RPMI7951 (cell line): ENCODE data around the gene RUFY3. TPM values are rescaled to one million over a fixed set of nuclear protein-coding genes. Genes with fewer than 3 reads are reported as not detected.
"Not testable (repeated sequence)": the region's sequence is repeated elsewhere in the genome, so short reads cannot be mapped to it uniquely, and the experiment has no call there.

Experiments used
- DNase-seq: peaks from one replicate; pipeline ENCODE4 v3.0.0-alpha.2; 2012; ENCODE audit warnings: low read depth
- total RNA-seq: library from RNA; depleted of rRNA; stranded (reverse); fragments of >200 nt; shearing (Covaris generic); gene quantifications from 2 replicates; pipeline ENCODE4 v1.2.3, GENCODE V29; 2014; rRNA removed

Gene RUFY3, protein sequence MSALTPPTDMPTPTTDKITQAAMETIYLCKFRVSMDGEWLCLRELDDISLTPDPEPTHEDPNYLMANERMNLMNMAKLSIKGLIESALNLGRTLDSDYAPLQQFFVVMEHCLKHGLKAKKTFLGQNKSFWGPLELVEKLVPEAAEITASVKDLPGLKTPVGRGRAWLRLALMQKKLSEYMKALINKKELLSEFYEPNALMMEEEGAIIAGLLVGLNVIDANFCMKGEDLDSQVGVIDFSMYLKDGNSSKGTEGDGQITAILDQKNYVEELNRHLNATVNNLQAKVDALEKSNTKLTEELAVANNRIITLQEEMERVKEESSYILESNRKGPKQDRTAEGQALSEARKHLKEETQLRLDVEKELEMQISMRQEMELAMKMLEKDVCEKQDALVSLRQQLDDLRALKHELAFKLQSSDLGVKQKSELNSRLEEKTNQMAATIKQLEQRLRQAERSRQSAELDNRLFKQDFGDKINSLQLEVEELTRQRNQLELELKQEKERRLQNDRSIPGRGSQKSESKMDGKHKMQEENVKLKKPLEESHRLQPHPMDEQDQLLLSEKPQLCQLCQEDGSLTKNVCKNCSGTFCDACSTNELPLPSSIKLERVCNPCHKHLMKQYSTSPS
- 15.7 and 16.0 TPM in 2 replicates for total RNA-seq

DNA sequence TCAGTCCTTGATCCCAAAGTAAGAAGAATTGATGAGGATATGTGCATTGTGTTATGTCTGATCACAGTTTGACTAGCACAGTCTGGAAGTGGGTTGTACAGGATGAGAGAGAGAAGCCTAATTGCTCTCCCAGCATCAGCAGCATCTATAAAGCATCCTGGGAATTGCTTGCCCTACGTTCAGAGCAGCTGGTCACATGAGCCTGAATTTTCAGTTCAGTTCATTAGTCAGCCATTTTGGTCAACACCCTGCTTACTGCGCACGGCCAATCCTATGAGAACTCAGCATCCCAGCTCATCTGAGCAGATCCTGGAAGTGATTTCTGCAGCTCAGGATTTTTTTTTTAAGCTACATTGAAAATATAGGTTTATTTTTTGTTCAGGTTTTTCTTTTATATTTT lies at the start of gene RUFY3:
Gene RUFY3 (plus strand): TSS at position 218 of the 400 bp plus-strand sequence. CDS start 610 bp downstream, outside the sequence.
- peak; percentile 87 for DNase-seq

DNA sequence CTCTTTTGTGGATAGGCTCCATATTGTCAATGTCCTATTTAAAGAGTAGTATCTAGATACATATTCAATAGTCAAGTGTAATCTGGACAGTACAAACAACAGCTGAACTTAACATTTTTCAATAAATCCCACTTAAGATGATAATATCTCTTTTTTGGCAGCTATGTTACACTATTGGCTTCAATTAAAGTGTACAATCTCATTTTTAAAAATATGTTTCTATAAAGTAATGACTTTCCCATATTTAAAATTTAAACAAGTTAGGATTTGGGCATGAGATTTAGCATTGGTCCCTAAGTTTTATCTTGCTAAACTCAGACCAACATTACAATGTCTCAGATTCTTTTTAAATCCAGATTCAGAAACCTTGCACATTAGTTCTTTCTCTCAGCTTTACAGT lies 47.6 kb upstream of the RUFY3 start:
- no peak for DNase-seq

DNA sequence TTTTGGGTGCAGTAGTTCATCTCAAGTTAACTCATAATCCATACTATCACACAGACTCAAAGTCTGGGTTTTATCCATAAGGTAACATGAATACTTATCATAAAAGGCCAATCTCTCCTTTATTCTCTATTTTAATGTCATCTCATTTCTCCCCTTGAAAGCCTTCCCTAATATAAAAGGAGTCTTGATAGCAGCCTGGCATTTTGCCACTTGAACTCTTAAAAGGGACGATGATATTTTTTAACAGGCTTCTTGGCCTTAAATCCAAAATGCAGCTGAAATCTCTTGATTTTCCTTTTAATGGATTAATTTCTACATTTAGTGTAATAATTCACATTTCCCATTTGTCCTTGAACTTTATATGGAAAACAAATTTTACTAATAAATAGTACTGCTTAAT lies 47.0 kb upstream of the RUFY3 start:
- DNase-seq: no peak

DNA sequence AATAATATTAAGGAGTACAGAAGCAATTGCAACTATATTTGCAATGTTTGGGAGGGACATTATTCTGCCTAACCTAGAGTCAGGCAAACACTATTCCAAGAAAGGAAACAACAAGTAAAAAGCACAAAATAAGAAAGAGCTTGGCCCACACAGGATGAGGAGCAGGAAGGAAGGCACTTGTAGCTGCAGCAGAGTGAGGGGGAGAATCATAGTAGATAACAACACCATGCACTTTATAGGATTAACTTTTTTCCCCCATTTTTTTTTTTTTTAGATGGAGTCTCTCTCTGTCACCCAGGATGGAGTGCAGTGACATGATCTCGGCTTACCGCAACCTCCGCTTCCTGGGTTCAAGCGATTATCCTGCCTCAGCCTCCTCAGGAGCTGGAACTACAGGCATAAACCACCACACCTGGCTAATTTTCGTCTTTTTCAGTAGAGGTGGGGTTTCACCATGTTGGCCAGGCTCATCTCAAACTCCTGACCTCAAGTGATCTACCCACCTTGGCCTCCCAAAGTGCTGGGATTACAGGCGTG lies 45.1 kb upstream of the RUFY3 start:
- DNase-seq: no peak

DNA sequence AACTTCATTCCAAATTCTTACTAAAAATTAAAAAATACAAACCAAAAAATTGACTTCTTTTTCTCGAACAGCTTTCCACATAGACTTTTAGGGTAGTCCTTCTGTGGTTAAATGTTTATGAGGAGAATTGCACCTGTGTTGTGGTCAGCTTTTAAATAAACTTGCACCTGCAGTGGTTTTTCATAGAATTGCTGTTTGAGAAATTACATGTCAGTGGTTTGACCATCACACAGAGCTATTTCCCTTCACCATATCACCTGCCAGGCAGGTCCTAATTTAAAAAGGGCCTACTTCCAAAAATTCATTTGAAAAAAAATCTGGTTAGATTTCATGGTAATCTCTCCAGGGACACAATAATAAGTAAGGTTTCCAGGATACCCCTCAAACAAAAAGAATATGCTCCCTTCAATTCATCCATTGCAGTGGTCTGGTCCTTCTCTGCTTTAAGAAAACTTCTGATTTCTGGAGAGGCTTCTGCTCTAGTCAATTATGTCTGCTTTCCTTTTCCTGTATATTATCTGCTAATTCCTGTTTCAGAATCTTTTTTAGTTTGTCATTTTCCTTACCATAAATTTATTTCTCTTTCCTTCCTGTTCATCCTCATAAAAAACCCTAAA lies 43.3 kb upstream of the RUFY3 start:
- DNase-seq: no peak

DNA sequence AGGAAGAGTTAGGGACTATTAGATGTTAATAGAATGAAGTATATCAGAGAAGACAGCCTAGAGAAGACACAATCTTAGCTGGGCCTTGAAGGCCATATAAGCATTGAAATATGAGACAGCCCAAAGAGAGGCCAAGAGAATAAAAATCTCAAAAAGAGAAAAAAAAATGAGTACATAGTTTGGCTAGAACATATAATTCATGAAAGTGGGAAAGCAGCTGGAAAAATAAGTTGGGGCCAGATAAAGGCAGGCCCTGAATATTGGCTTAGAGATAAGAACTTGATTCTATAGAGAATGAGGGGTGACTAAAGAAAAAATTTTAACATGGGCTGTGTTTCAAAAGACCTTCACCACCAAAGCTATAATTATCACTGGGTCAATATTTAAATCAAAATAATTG lies 40.8 kb upstream of the RUFY3 start:
- no peak for DNase-seq

DNA sequence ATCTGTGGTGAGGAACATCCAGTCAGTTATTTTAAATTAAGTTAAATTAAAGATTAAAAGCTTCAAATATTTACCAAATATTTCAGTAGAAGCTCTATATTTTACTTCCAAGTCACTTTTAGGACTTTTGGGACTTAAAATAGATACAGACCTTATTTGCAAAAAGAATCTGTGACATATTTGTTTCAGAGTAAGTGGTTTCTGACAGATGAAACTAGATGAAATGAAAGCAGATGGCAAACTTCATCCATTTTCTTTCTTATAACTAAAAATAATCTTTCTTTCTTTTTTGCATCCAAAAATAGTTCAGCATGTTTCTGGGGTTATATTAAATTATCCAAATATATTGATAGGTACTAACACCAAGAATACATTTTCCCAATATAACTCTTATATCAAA lies 40.1 kb upstream of the RUFY3 start:
- no peak for DNase-seq

DNA sequence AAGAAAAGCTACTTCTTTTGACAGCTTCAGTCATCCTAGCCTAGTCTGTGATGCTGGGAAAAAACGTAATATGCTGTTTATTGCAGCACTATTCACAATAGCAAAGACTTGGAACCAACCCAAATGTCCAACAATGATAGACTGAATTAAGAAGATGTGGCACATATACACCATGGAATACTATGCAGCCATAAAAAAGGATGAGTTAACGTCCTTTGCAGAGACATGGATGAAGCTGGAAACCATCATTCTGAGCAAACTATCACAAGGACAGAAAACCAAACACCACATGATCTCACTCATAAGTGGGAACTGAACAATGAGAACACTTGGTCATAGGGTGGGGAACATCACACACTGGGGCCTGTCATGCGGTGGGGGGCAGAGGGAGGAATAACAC lies 39.6 kb upstream of the RUFY3 start:
- DNase-seq: not testable (repeated sequence)

DNA sequence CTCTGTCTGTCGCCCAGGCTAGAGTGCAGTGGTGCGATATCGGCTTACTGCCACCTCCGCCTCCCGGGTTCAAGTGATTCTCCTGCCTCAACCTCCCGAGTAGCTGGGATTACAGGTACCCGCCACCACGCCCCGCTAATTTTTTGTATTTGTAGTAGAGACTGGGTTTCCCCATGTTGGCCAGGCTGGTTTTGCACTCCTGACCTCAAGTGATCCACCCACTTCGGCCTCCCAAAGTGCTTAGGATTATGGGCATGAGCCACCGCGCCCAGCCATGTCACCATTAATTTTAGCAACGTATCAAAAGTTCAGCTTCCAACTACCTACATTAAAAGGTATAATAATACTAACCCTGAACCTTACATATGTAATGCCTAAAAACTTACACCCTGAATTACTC lies 34.4 kb upstream of the RUFY3 start:
- no peak for DNase-seq

DNA sequence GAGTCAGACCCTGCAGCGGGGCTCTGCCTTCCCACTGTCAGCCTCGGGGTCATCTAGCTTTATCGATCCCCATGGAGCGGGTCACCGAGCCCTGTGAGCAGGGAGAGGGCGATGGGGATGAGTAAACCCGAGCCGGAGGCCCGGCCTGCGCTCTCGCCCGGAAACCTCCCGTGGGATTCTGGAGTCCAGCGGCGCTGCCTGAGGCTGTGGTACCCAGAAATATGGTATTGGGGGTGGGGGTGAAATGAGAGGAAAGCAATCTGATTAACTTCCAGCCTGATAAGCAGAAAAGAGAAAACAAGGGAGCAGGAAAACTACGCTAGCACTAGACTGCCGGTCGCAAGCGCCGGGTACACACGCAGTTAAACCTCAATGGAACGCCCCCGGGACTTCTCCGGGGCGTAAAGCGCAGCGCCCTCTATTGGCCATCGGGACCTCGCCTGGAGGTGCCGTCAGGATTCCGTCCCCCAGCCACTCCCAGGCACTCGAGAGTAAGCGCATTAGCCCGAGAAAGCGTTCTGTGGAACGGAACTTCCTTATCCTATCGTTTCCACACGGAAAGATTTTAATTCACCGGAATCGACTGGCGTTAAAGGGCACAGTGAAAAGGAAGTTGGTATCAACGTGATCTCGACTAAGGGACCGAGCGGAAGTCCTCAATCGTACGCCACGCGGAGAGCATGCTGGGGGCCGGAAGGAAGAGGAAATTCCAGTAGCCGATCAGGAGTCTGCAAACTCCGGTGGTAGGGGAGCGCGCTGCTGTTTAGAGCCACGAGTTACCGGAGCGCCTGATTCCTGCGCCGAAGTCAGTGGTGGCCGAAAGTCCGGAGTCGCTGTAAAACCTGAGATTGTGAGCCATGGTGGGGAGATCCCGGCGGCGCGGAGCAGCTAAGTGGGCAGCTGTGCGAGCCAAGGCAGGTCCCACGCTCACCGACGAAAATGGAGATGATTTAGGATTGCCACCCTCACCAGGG lies 33.7 kb upstream of the RUFY3 start, which contains the start of gene UTP3:
Gene UTP3 (plus strand): TSS at position 712 of the 974 bp plus-strand sequence. CDS start 146 bp downstream, at position 858.
- DNase-seq: peak; percentile 98

DNA sequence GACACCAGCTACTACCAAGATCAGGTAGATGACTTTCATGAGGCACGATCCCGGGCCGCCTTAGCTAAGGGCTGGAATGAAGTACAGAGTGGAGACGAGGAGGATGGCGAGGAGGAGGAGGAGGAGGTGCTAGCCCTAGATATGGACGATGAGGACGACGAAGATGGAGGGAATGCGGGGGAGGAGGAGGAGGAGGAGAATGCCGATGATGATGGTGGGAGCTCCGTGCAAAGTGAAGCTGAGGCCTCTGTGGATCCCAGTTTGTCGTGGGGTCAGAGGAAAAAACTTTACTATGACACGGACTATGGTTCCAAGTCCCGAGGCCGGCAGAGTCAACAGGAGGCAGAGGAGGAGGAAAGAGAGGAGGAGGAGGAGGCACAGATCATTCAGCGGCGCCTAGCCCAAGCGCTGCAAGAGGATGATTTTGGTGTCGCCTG lies 33.0 kb upstream of the RUFY3 start:
- no peak for DNase-seq

DNA sequence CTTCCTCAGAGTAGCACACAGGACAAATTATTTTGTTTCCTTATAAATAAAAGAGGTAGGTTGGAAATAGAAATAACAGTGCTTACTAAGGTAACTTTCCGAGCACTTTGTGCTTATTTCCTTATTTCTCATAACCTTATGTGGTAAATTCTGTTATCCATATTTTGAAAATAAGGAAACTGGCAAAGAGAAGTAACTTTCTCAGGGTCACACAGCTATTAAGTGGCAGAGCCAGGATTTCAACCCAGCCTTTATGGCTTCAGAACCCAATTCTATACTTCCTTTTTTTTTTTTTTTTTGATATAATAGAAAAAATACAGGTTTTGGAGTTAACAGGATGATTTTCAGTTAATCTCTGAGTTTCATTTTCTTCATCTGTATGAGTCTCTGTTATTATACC lies 30.1 kb upstream of the RUFY3 start:
- DNase-seq: no peak

DNA sequence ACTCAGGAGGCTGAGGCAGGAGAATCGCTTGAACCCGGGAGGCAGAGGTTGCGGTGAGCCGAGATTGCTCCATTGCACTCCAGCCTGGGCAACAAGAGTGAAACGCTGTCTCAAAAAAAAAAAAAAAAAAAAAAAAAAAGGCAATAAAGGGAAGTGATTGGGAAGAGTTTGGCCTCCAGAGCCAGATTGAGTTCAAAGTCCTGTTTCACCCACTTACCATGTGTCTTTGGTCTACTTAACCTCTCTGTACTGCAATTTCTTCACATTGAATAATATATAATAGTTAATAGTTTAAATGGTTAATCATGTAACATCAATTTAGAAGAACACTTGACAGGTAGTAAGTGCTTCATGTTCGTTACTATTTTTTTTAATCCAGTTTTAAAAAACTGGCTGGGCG lies 27.1 kb upstream of the RUFY3 start:
- not testable (repeated sequence) for DNase-seq

DNA sequence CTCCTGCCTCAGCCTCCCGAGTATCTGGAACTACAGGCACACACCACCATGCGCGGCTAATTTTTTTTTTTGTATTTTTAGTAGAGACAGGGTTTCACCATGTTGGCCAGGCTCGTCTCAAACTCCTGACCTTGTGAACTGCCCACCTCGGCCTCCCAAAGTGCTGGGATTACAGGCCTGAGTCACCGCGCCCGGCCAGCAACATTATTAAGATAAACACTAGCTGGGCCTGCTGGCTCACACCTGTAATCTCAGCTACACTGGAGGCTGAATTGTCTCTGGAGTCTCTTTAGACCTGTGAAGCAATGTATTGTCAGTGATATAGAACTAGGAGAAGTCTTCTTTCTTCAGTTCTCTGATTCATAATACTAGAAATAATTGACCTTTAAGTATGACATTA lies 23.3 kb upstream of the RUFY3 start:
- not testable (repeated sequence) for DNase-seq

DNA sequence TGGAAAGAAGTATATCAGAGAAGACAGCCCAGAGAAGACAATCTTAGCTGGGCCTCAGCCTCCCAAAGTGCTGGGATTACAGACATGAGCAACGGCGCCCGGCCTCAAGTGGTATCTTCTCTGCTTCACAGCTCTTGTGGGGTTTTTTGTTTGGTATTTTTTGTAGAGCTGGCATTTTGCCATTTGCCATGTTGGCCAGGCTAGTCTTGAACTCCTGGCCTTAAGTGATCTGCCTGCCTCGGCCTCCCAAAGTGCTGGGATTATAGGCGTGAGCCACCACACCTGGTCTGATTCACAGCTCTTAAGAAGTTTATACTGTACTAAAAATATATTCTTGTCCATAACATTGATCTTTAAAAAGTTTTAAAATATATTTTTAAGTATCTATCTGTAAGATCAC lies 21.1 kb upstream of the RUFY3 start:
- no peak for DNase-seq

DNA sequence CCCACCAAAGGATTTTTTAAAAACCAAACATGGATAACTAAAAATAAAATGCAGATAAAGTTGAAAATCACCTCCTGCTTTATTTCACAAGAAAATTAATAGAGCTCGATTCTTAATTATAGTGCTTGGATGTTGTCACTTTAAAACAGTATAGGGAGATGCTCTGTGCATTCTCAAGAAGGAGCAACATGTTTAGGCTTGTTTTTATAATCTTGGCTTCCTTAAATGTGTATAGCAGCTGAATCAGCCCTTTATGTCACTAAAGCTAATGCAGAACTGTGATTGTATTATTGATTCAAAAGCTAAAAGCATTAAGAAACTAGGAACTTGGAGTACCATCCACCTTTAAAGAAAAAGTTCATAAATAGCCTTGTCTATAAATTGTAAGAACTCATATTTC lies 20.5 kb upstream of the RUFY3 start:
- no peak for DNase-seq

DNA sequence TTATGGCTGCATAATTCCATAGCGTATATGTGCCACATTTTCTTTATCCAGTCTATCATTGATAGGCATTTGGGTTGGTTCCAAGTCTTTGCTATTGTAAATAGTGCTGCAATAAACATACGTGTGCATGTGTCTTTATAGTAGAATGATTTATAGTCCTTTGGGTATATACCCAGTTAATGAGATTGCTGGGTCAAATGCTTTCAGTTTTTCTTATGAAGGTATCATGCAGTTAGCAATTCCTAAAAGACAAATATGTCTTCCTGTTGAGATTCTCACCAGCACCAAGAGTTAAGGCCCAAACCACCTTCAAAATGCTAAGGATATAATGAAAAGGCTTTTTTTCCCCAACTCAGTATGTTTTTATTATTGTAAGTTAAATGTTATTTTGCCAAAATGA lies 19.2 kb upstream of the RUFY3 start:
- DNase-seq: not testable (repeated sequence)

DNA sequence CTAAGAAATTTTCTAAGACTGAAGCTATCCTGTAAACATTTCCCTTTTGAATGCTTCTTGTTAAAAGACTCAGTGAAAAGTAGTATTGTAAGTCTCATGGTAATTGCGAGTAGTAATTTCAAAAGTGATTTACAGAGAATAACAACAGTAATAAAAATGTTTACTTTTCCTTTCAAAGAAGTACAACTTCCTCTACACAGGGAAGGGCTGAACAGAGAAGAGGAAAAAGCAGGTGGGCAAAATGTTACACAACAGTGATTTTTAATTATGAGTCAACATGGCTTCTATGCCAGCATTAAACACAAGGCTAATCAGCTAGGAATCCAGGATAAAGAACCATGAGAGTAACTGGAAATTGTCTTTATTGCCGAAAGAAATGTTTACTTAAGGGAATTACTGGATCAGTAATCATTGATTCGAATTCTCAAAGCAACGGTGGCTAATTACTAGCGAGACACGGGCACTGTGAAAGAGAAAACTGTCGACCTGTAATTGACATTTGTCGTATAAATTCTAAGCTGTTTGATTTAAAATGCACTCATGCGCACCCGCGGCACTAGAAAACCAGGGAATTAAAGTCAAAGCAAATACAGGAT lies 18.0 kb upstream of the RUFY3 start:
- peak; percentile 9 for DNase-seq

DNA sequence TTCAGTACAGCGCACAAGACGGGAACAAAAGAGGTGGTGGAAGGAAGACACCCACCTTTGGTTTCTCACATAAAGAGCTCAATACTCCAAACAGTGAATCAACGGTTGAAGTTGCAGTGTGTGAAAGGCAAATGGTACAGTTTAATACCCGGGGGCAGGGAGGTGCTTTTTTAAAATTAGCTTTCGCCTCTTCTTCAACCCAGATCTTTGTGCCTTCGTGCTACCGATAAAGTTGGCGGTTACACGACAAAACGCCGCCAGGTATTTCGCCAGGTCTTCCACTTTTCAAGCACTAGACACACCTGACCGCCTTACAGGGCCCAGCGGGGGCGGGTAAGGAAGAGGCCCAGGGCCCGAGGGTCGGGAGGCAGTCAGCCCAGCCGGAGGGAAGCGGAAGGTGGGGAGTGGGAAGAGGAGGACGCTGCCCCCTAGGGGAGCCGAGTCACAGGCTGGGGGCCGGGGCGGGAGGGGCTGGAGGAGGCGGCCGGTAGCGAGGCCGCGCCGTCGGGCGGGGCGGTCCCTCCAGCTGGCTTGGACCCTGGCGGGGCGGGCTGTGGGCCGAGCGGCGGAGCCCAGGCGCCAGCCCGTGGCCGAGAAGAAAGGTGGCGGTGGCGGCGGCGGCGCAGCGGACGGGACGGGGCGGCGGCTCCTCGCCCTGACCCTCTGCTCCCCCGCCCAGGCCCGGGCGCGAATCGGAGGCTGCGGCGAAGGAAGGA lies 17.4 kb upstream of the RUFY3 start:
- peak; percentile 67 for DNase-seq

DNA sequence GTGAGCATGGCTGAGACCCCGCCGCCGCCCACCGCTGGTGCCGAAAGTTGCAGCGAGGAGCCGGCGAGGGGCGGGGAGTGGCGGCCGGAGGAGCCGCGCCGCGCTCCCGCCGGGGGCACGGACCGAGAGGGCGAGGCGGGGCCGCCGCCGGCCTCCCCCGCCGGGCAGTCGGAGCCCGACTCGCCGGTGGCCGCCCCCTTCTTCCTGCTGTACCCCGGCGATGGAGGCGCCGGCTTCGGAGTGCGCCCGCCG lies 16.9 kb upstream of the RUFY3 start:
- DNase-seq: no peak
